Measurements from ENCODE around the gene ZFAND3. TPM values are rescaled to one million over a fixed set of nuclear protein-coding genes. Genes with fewer than 3 reads are reported as not detected.

ZFAND3 gene
- total and polyA plus RNA-seq, 9 donors, result 16.6 to 220 (median 51.9) TPM

- Histone ChIP-seq H3K4me1 (ENCODE audit: insufficient read depth) (peaks cover 2% of the 10 kb centered on the region), H3K9me3 (no peaks in the 10 kb centered on the region), H3K36me3 (no peaks in the 10 kb centered on the region), H3K27me3 (no peaks in the 10 kb centered on the region), H3K4me3 (no peak overlapping the region), H3K27ac (no peak overlapping the region)
- WGBS, 3 donors, result 82 to 92% (median 88%) methylated on average over 8 of the region's 8 CpGs
- intact Hi-C loops (cut with DNase I), result no loop called here
- no peak for DNase-seq
- TF ChIP-seq CTCF (IDR thresholded peaks at IDR 0.05), result no peak
- TF ChIP-seq POLR2A (IDR thresholded peaks at IDR 0.05), result no peak
- no peak for TF ChIP-seq EP300 (IDR thresholded peaks at IDR 0.05)
Observed at GRCh38 chr6:38137608-38138265, 318.2 kb downstream of the ZFAND3 start.

GRCh38 chr6:38138374-38138773 is 318.8 kb downstream of the ZFAND3 start:
- Histone ChIP-seq H3K27me3 (no peaks in the 10 kb centered on the region), H3K4me3 (no peak overlapping the region), H3K27ac (no peak overlapping the region), H3K36me3 (no peaks in the 10 kb centered on the region), H3K4me1 (ENCODE audit: insufficient read depth) (peaks cover 2% of the 10 kb centered on the region), H3K9me3 (no peaks in the 10 kb centered on the region)
- 90 to 97% (median 93%) methylated on average over 5 of the region's 5 CpGs for WGBS, 3 donors
- no peak for DNase-seq
- intact Hi-C loops (cut with DNase I), result no loop called here
- TF ChIP-seq POLR2A (IDR thresholded peaks at IDR 0.05) (no peak), CTCF (IDR thresholded peaks at IDR 0.05) (no peak), EP300 (IDR thresholded peaks at IDR 0.05) (no peak)

GRCh38 chr6:38141085-38141484 is 321.6 kb downstream of the ZFAND3 start:
- 40 to 68% (median 48%) methylated on average over 4 of the region's 4 CpGs for WGBS, 3 donors

GRCh38 chr6:38141716-38142115 is 322.2 kb downstream of the ZFAND3 start:
- no peaks in the 10 kb centered on the region for H3K36me3 ChIP-seq
- intact Hi-C loops (cut with DNase I), result no loop called here
- WGBS, 3 donors, result 92 to 98% (median 94%) methylated on average over 6 of the region's 6 CpGs

More at GRCh38 chr6:38141085-38141484, 321.6 kb downstream of the ZFAND3 start:
- no peaks in the 10 kb centered on the region for H3K27me3 ChIP-seq
- no peaks in the 10 kb centered on the region for H3K36me3 ChIP-seq
- no peak for DNase-seq
- intact Hi-C loops (cut with DNase I), result no loop called here
- H3K27ac ChIP-seq, result no peak overlapping the region
- TF ChIP-seq POLR2A (IDR thresholded peaks at IDR 0.05) (no peak), EP300 (IDR thresholded peaks at IDR 0.05) (no peak), CTCF (IDR thresholded peaks at IDR 0.05) (no peak)
- H3K4me3 ChIP-seq, result no peak overlapping the region
- peaks cover 2% of the 10 kb centered on the region for H3K4me1 ChIP-seq (ENCODE audit: insufficient read depth)
- no peaks in the 10 kb centered on the region for H3K9me3 ChIP-seq

GRCh38 chr6:38142178-38142902 is 322.8 kb downstream of the ZFAND3 start:
- intact Hi-C loops (cut with DNase I), result no loop called here
- H3K4me1 ChIP-seq (ENCODE audit: insufficient read depth), result peaks cover 2% of the 10 kb centered on the region
- 68 to 79% (median 76%) methylated on average over 7 of the region's 7 CpGs for WGBS, 3 donors

More at GRCh38 chr6:38141716-38142115, 322.2 kb downstream of the ZFAND3 start:
- Histone ChIP-seq H3K4me3 (no peak overlapping the region), H3K27ac (no peak overlapping the region), H3K4me1 (ENCODE audit: insufficient read depth) (peaks cover 2% of the 10 kb centered on the region), H3K9me3 (no peaks in the 10 kb centered on the region), H3K27me3 (no peaks in the 10 kb centered on the region)
- DNase-seq, result no peak
- TF ChIP-seq EP300 (IDR thresholded peaks at IDR 0.05), result no peak
- TF ChIP-seq POLR2A (IDR thresholded peaks at IDR 0.05), result no peak

More at GRCh38 chr6:38142178-38142902, 322.8 kb downstream of the ZFAND3 start:
- no peak for TF ChIP-seq POLR2A (IDR thresholded peaks at IDR 0.05)
- TF ChIP-seq EP300 (IDR thresholded peaks at IDR 0.05), result no peak
- TF ChIP-seq CTCF (IDR thresholded peaks at IDR 0.05), result no peak
- Histone ChIP-seq H3K4me3 (no peak overlapping the region), H3K36me3 (no peaks in the 10 kb centered on the region), H3K27me3 (no peaks in the 10 kb centered on the region), H3K27ac (no peak overlapping the region), H3K9me3 (no peaks in the 10 kb centered on the region)
- DNase-seq, result no peak
